Measurements from ENCODE around the gene WRNIP1. TPM values are rescaled to one million over a fixed set of nuclear protein-coding genes. Genes with fewer than 3 reads are reported as not detected.

The WRNIP1 gene
- total and polyA plus RNA-seq, 4 donors, result 23.2 to 40.3 (median 38.3) TPM

GRCh38 chr6:2738373-2738979, 26.7 kb upstream of the WRNIP1 start:
- no peaks in the 10 kb centered on the region for H3K9me3 ChIP-seq (ENCODE audit: control insufficient read depth, low read length)
- no peaks in the 10 kb centered on the region for H3K27me3 ChIP-seq (ENCODE audit: control insufficient read depth in 1 of 2, insufficient read depth in 2 of 2, low read length in 1 of 2)
- DNase-seq, result no peak
- intact Hi-C loops (cut with DNase I), result no loop called here
- no peaks in the 10 kb centered on the region for H3K36me3 ChIP-seq (ENCODE audit: control insufficient read depth in 1 of 2, insufficient read depth in 2 of 2, low read length in 1 of 2)
- peaks cover 3% of the 10 kb centered on the region in 2 donors for H3K4me1 ChIP-seq (ENCODE audit: control insufficient read depth in 1 of 2, insufficient read depth in 2 of 2, low read length in 2 of 2)
- no peak overlapping the region for H3K27ac ChIP-seq (ENCODE audit: low read depth in 1 of 2, low read length in 2 of 2)
- 21% methylated on average over 5 of the region's 5 CpGs for WGBS, 2 donors
- peak; percentile 52 for ATAC-seq (ENCODE audit: low FRiP score)
- H3K4me3 ChIP-seq (ENCODE audit: low read length in 2 of 2), result no peak overlapping the region

- Histone ChIP-seq H3K27ac (ENCODE audit: low read depth in 1 of 2, low read length in 2 of 2) (no peak overlapping the region), H3K4me1 (ENCODE audit: control insufficient read depth in 1 of 2, insufficient read depth in 2 of 2, low read length in 2 of 2) (no peaks in the 10 kb centered on the region), H3K36me3 (ENCODE audit: control insufficient read depth in 1 of 2, insufficient read depth in 2 of 2, low read length in 1 of 2) (no peaks in the 10 kb centered on the region), H3K27me3 (ENCODE audit: control insufficient read depth in 1 of 2, insufficient read depth in 2 of 2, low read length in 1 of 2) (no peaks in the 10 kb centered on the region), H3K4me3 (ENCODE audit: low read length in 2 of 2) (no peak overlapping the region), H3K9me3 (ENCODE audit: control insufficient read depth, low read length) (no peaks in the 10 kb centered on the region)
- DNase-seq, result no peak
- no peak for ATAC-seq (ENCODE audit: low FRiP score)
- intact Hi-C loops (cut with DNase I), result no loop called here
- WGBS, 2 donors, result 80 to 89% methylated on average over 4 of the region's 4 CpGs
Measured at GRCh38 chr6:2739335-2739734, 25.9 kb upstream of the WRNIP1 start.

DNA sequence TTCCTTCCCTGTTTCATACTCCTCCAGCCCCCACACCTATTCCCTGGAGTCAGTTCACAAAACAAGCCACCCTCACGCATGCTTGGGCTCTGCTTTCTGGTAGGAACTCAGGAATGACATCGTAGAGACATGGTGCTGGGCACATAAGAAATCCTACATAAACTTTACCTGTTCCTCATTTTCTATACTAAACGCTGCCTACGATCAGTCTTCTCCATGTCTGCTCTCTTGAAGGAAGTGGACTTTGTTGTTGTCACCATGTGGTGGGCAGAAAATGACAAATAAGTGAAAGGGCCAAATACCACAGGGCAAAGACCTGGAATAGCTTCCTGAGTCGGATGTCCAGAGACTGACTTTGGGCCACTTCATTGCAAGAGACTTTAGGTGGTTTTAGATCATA, 24.6 kb upstream of the WRNIP1 start:
- no peaks in the 10 kb centered on the region for H3K27me3 ChIP-seq (ENCODE audit: control insufficient read depth in 1 of 2, insufficient read depth in 2 of 2, low read length in 1 of 2)
- ATAC-seq (ENCODE audit: low FRiP score) (no peak), DNase-seq (no peak)
- intact Hi-C loops (cut with DNase I), result no loop called here
- no peaks in the 10 kb centered on the region for H3K36me3 ChIP-seq (ENCODE audit: control insufficient read depth in 1 of 2, insufficient read depth in 2 of 2, low read length in 1 of 2)
- WGBS, 2 donors, result 35 to 46% methylated on average over 5 of the region's 5 CpGs
- H3K9me3 ChIP-seq (ENCODE audit: control insufficient read depth, low read length), result no peaks in the 10 kb centered on the region
- H3K4me3 ChIP-seq (ENCODE audit: low read length in 2 of 2), result no peak overlapping the region
- no peaks in the 10 kb centered on the region for H3K4me1 ChIP-seq (ENCODE audit: control insufficient read depth in 1 of 2, insufficient read depth in 2 of 2, low read length in 2 of 2)
- H3K27ac ChIP-seq (ENCODE audit: low read depth in 1 of 2, low read length in 2 of 2), result no peak overlapping the region

DNA sequence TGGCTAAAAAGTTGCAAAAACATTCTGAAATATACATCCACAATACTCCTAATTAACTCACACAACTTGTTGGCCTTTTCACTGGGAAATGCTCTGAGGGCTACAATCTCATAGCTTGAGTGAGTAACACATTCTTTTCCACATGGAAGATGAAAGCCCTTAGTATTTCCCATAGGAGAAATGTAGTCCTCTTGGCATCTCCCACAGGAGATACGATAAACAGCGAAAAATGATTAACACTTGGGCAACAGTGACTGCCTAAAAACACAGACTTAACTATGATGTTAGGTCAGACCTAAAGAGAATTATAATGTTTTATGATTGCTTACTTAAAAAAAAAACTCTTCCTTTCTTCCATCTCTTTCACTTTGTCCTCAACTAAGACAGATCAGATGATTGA, 23.4 kb upstream of the WRNIP1 start:
- DNase-seq (no peak), ATAC-seq (ENCODE audit: low FRiP score) (no peak)
- H3K4me3 ChIP-seq (ENCODE audit: low read length in 2 of 2), result no peak overlapping the region
- intact Hi-C loops (cut with DNase I), result no loop called here
- no peaks in the 10 kb centered on the region for H3K4me1 ChIP-seq (ENCODE audit: control insufficient read depth in 1 of 2, insufficient read depth in 2 of 2, low read length in 2 of 2)
- WGBS, 2 donors, result 29 to 54% methylated on average over 2 of the region's 2 CpGs
- no peaks in the 10 kb centered on the region for H3K36me3 ChIP-seq (ENCODE audit: control insufficient read depth in 1 of 2, insufficient read depth in 2 of 2, low read length in 1 of 2)
- H3K27me3 ChIP-seq (ENCODE audit: control insufficient read depth in 1 of 2, insufficient read depth in 2 of 2, low read length in 1 of 2), result no peaks in the 10 kb centered on the region
- H3K9me3 ChIP-seq (ENCODE audit: control insufficient read depth, low read length), result no peaks in the 10 kb centered on the region
- no peak overlapping the region for H3K27ac ChIP-seq (ENCODE audit: low read depth in 1 of 2, low read length in 2 of 2)

DNA sequence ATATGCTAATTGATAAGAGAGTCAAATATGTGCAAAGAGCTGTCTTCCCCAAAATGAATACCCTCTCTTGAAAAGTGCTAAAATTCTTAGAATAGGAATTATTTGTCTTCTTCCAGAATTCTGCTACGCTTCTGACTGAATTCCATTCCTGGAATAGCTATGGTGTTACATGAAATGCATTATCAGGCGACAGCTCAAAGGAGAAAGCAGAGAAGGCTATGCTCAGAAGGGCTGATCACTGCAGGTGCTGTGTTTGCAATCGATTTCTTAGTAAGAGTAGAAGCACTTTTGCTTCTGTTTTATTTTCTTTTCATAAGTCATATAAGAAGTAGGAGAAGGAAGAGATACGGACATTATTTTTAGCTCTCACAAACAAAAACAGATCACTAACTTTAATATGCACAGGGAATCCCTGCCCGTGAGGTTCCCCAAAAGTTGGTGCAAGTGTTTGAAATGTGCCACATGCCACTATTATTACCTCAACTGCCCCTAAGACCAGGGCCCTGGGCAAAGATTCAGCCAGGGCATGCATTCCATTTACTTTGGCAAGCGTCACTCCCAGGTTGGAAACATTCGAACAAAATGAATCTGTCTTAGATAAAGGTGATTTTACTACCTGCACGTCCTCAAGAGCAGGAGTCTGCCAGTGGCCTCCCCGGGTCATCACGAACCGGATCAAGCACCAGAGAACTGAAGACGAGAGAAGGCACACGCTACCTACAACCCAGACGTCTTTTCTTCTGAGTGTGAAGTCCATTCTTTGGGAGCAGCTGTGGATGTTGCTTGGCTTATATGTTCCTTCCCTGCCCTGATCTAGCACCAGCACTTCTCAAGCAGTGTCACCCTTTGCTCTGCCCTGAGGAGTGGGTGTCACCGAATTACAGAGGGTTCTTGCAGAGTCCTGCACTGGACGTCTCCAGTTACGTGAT, 21.6 kb upstream of the WRNIP1 start:
- Histone ChIP-seq H3K4me1 (ENCODE audit: control insufficient read depth in 1 of 2, insufficient read depth in 2 of 2, low read length in 2 of 2) (no peaks in the 10 kb centered on the region), H3K36me3 (ENCODE audit: control insufficient read depth in 1 of 2, insufficient read depth in 2 of 2, low read length in 1 of 2) (no peaks in the 10 kb centered on the region), H3K27me3 (ENCODE audit: control insufficient read depth in 1 of 2, insufficient read depth in 2 of 2, low read length in 1 of 2) (no peaks in the 10 kb centered on the region), H3K4me3 (ENCODE audit: low read length in 2 of 2) (no peak overlapping the region), H3K9me3 (ENCODE audit: control insufficient read depth, low read length) (no peaks in the 10 kb centered on the region), H3K27ac (ENCODE audit: low read depth in 1 of 2, low read length in 2 of 2) (no peak overlapping the region)
- DNase-seq (no peak), ATAC-seq (ENCODE audit: low FRiP score) (no peak)
- intact Hi-C loops (cut with DNase I), result no loop called here
- 11 to 23% methylated on average over 17 of the region's 17 CpGs for WGBS, 2 donors

DNA sequence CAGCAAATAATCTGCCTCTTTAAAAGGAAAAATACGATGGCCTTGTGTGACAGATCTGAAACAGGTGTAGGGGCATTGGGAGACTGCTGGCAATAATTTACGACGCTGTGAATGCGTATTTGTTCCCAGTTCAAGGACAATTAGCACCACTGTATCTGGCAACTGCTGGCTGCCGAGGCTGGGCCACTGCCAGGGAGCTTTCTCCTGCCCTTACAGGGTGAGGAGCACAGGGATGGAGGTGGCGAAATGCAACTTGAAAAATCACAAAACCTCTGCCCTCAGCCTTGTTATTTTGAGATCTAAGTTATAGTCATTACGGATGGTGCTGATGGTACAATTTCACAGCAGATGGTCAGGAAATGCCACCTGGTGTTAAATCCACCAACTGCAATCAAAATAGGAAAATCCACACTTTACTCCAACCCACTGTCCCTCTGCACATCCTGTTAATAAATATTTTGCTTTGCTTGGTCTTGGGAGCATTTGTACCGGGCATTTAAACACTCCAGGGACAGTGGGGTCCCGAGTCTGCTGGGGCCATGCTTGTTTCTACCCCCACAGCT, 20.9 kb upstream of the WRNIP1 start:
- H3K4me1 ChIP-seq (ENCODE audit: control insufficient read depth in 1 of 2, insufficient read depth in 2 of 2, low read length in 2 of 2), result peaks cover 0 to 2% of the 10 kb centered on the region in 2 donors
- no peak overlapping the region for H3K27ac ChIP-seq (ENCODE audit: low read depth in 1 of 2, low read length in 2 of 2)
- H3K4me3 ChIP-seq (ENCODE audit: low read length in 2 of 2), result no peak overlapping the region
- intact Hi-C loops (cut with DNase I), result no loop called here
- H3K9me3 ChIP-seq (ENCODE audit: control insufficient read depth, low read length), result no peaks in the 10 kb centered on the region
- DNase-seq (no peak), ATAC-seq (ENCODE audit: low FRiP score) (no peak)
- no peaks in the 10 kb centered on the region for H3K36me3 ChIP-seq (ENCODE audit: control insufficient read depth in 1 of 2, insufficient read depth in 2 of 2, low read length in 1 of 2)
- 14 to 29% methylated on average over 9 of the region's 9 CpGs for WGBS, 2 donors
- no peaks in the 10 kb centered on the region for H3K27me3 ChIP-seq (ENCODE audit: control insufficient read depth in 1 of 2, insufficient read depth in 2 of 2, low read length in 1 of 2)

DNA sequence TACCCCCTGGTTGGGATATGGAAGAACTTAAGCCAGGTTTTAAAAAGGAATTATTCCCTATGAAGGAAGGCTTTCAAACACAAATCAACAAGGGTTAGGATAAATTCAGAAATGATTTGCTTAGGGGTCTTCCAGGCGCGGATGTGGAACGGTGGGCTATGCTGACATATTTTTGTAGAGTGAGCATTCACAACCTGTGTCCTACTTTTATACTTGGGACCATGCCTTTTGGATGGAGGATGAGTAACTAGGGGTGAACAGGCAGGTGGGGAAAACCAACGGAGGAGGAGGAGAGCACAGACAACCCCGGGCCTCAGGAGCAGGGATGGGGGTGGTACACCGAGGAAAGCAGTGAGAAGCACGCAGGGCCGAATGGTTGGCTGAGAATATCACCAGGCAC, 20.4 kb upstream of the WRNIP1 start:
- intact Hi-C loops (cut with DNase I), result no loop called here
- Histone ChIP-seq H3K4me3 (ENCODE audit: low read length in 2 of 2) (no peak overlapping the region), H3K27me3 (ENCODE audit: control insufficient read depth in 1 of 2, insufficient read depth in 2 of 2, low read length in 1 of 2) (no peaks in the 10 kb centered on the region), H3K9me3 (ENCODE audit: control insufficient read depth, low read length) (no peaks in the 10 kb centered on the region), H3K36me3 (ENCODE audit: control insufficient read depth in 1 of 2, insufficient read depth in 2 of 2, low read length in 1 of 2) (no peaks in the 10 kb centered on the region), H3K27ac (ENCODE audit: low read depth in 1 of 2, low read length in 2 of 2) (no peak overlapping the region), H3K4me1 (ENCODE audit: control insufficient read depth in 1 of 2, insufficient read depth in 2 of 2, low read length in 2 of 2) (peaks cover 0 to 2% of the 10 kb centered on the region in 2 donors)
- WGBS, 2 donors, result 93 to 96% methylated on average over 8 of the region's 8 CpGs
- no peak for ATAC-seq (ENCODE audit: low FRiP score)
- DNase-seq, result no peak

GRCh38 chr6:2745246-2745645, 19.9 kb upstream of the WRNIP1 start:
- Histone ChIP-seq H3K36me3 (ENCODE audit: control insufficient read depth in 1 of 2, insufficient read depth in 2 of 2, low read length in 1 of 2) (no peaks in the 10 kb centered on the region), H3K4me3 (ENCODE audit: low read length in 2 of 2) (no peak overlapping the region), H3K27me3 (ENCODE audit: control insufficient read depth in 1 of 2, insufficient read depth in 2 of 2, low read length in 1 of 2) (no peaks in the 10 kb centered on the region), H3K4me1 (ENCODE audit: control insufficient read depth in 1 of 2, insufficient read depth in 2 of 2, low read length in 2 of 2) (peaks cover 0 to 2% of the 10 kb centered on the region in 2 donors), H3K9me3 (ENCODE audit: control insufficient read depth, low read length) (no peaks in the 10 kb centered on the region), H3K27ac (ENCODE audit: low read depth in 1 of 2, low read length in 2 of 2) (no peak overlapping the region)
- DNase-seq (no peak), ATAC-seq (ENCODE audit: low FRiP score) (no peak)
- intact Hi-C loops (cut with DNase I), result no loop called here
- 90 to 92% methylated on average over 4 of the region's 4 CpGs for WGBS, 2 donors
